Measurements from ENCODE around the gene PITPNM3.

PITPNM3 gene

GRCh38 chr17:6458460-6458950 is 97.8 kb downstream of the PITPNM3 start:
- DNase-seq = no peak

GRCh38 chr17:6457688-6458459 is 98.5 kb downstream of the PITPNM3 start:
- DNase-seq = no peak

- no peak for DNase-seq
Observed at GRCh38 chr17:6456914-6457687, 99.3 kb downstream of the PITPNM3 start.

- DNase-seq = no peak
Observed at GRCh38 chr17:6456321-6456720, 100.0 kb downstream of the PITPNM3 start.

- peak; percentile 53 for DNase-seq
Observed at GRCh38 chr17:6455321-6455705, 101.0 kb downstream of the PITPNM3 start.

- DNase-seq = no peak
Observed at GRCh38 chr17:6454495-6455320, 101.6 kb downstream of the PITPNM3 start.

GRCh38 chr17:6453279-6454024 is 102.9 kb downstream of the PITPNM3 start:
- DNase-seq = no peak

- no peak for DNase-seq
Observed at GRCh38 chr17:6452471-6453266, 103.7 kb downstream of the PITPNM3 start.

- no peak for DNase-seq
Observed at GRCh38 chr17:6450926-6451832, 105.2 kb downstream of the PITPNM3 start.

GRCh38 chr17:6449307-6449706 is 107.0 kb downstream of the PITPNM3 start:
- no peak for DNase-seq

- DNase-seq = no peak
Observed at GRCh38 chr17:6448473-6448872, 107.9 kb downstream of the PITPNM3 start.

- no peak for DNase-seq
Observed at GRCh38 chr17:6446516-6447100, 109.7 kb downstream of the PITPNM3 start.

GRCh38 chr17:6444571-6445335 is 111.6 kb downstream of the PITPNM3 start:
- DNase-seq = no peak

GRCh38 chr17:6443692-6444570 is 112.4 kb downstream of the PITPNM3 start, which contains the start of gene PIMREG:
PIMREG (plus strand) TSS chr17:6444455; CDS start chr17:6445111, 656 bp downstream.
- peak; percentile 90 for DNase-seq

GRCh38 chr17:6442775-6443174 is 113.6 kb downstream of the PITPNM3 start:
- DNase-seq = no peak

- no peak for DNase-seq
Observed at GRCh38 chr17:6439951-6440350, 116.4 kb downstream of the PITPNM3 start.

- DNase-seq = no peak
Observed at GRCh38 chr17:6437956-6438355, 118.4 kb downstream of the PITPNM3 start.

GRCh38 chr17:6437466-6437865 is 118.9 kb downstream of the PITPNM3 start:
- DNase-seq = no peak
